ENCODE measurements around the gene CCDC74A. TPM values are rescaled to one million over a fixed set of nuclear protein-coding genes. Genes with fewer than 3 reads are reported as not detected.
"Not testable (repeated sequence)": the region's sequence is repeated elsewhere in the genome, so short reads cannot be mapped to it uniquely, and the experiment has no call there.

Gene CCDC74A
- total RNA-seq, 2 donors from 2014 or later: 2.1 to 2.5 TPM

- Mint-ChIP-seq H3K4me1 (ENCODE audit: low read depth in 2 of 2) (no peaks in the 10 kb centered on the region), H3K9me3 (no peaks in the 10 kb centered on the region), H3K27me3 (peaks cover 9 to 13% of the 10 kb centered on the region in 2 donors), H3K27ac (no peak overlapping the region), H3K4me3 (no peak overlapping the region), H3K36me3 (no peaks in the 10 kb centered on the region)
- DNase-seq (ENCODE audit: low spot score) (no peak), ATAC-seq (no peak)
These were observed 15.0 kb downstream of the CCDC74A start for GRCh38 chr2:131542438-131543384.

GRCh38 chr2:131543385-131543891, 15.8 kb downstream of the CCDC74A start:
- Mint-ChIP-seq H3K4me1 (ENCODE audit: low read depth in 2 of 2) (no peaks in the 10 kb centered on the region), H3K4me3 (no peak overlapping the region), H3K27me3 (peaks cover 8 to 19% of the 10 kb centered on the region in 2 donors), H3K27ac (no peak overlapping the region), H3K36me3 (no peaks in the 10 kb centered on the region), H3K9me3 (no peaks in the 10 kb centered on the region)
- DNase-seq (ENCODE audit: low spot score) (no peak), ATAC-seq (no peak)

DNA sequence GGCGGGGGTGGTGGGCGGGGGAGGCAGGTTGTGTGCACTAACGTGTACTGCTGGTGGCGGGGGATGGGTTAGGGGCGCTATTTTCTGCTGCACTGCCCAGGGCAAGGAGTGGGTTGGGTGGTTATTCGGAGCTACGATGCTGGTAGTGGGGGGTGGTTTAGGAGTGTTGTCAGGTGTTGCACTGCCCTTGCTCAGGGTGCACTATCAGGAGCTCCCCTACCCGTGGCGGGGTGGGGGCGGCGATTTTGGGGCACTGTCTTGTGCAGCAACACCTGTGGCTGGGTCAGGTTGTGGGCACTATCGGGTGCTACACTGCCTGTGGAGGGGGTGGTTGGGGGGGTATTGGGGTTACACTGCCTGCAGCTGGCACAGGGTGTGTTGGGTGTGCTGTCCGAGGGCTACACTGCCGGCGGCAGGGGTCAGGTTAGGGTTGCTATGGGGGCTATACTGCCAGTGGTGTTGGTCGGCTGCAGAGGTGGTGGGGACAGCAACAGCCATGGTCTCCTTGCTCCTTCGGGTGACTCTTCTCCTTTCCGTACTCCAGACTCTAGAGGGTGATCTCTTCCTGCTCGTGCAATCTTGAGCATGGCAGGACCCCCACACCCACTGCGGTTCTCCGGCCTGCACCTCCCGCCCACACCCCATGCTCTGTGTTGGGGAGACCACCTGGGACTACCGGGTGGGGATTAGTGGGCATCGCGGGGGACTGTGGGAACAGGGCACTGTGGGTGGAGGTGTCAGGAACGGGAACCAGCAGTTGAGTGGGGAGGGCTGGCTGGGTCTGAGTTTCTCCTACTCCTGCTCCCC, 16.5 kb downstream of the CCDC74A start:
- H3K4me3 Mint-ChIP-seq; H3K36me3 Mint-ChIP-seq; H3K4me1 Mint-ChIP-seq (ENCODE audit: low read depth in 2 of 2); H3K9me3 Mint-ChIP-seq; DNase-seq (ENCODE audit: low spot score); H3K27ac Mint-ChIP-seq: not testable (repeated sequence)
- H3K27me3 Mint-ChIP-seq: peaks cover 8 to 23% of the 10 kb centered on the region in 2 donors
- ATAC-seq: peak in 1 of 2 donors; percentile 38

- ATAC-seq; DNase-seq (ENCODE audit: low spot score); H3K4me1 Mint-ChIP-seq (ENCODE audit: low read depth in 2 of 2); H3K27ac Mint-ChIP-seq; H3K4me3 Mint-ChIP-seq; H3K9me3 Mint-ChIP-seq; H3K36me3 Mint-ChIP-seq: not testable (repeated sequence)
- H3K27me3 Mint-ChIP-seq: peaks cover 8 to 23% of the 10 kb centered on the region in 2 donors
These were observed 17.1 kb downstream of the CCDC74A start for GRCh38 chr2:131544813-131545165.

- Mint-ChIP-seq H3K4me3 (no peak overlapping the region), H3K9me3 (no peaks in the 10 kb centered on the region), H3K27ac (no peak overlapping the region), H3K36me3 (no peaks in the 10 kb centered on the region), H3K27me3 (peaks cover 23 to 31% of the 10 kb centered on the region in 2 donors), H3K4me1 (ENCODE audit: low read depth in 2 of 2) (no peaks in the 10 kb centered on the region)
- ATAC-seq (no peak), DNase-seq (ENCODE audit: low spot score) (no peak)
These were observed 25.2 kb downstream of the CCDC74A start for GRCh38 chr2:131552871-131553270.

DNA sequence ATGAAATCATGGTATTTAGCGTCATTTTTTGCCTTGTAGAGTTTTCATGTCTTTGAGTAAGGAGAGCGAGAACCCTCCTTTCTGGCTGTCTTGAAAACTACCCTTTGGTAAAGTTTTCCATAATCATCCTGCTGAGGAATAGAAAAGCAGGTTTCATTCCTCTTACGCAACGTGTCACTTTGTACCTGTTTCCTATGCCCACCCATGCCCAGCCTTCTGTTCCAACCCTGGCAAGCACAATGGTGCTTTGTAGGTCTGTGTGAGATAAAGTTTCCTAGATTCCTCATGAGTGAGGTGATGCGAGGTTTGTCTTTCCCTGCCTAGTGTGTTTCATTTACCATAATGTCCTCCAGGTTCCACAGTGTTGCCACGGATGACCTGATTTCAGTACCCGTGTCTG, 29.3 kb downstream of the CCDC74A start:
- Mint-ChIP-seq H3K36me3 (no peaks in the 10 kb centered on the region), H3K4me3 (no peak overlapping the region), H3K4me1 (ENCODE audit: low read depth in 2 of 2) (no peaks in the 10 kb centered on the region), H3K27ac (no peak overlapping the region), H3K27me3 (peaks cover 31 to 35% of the 10 kb centered on the region in 2 donors), H3K9me3 (no peaks in the 10 kb centered on the region)
- DNase-seq (ENCODE audit: low spot score) (no peak), ATAC-seq (no peak)

DNA sequence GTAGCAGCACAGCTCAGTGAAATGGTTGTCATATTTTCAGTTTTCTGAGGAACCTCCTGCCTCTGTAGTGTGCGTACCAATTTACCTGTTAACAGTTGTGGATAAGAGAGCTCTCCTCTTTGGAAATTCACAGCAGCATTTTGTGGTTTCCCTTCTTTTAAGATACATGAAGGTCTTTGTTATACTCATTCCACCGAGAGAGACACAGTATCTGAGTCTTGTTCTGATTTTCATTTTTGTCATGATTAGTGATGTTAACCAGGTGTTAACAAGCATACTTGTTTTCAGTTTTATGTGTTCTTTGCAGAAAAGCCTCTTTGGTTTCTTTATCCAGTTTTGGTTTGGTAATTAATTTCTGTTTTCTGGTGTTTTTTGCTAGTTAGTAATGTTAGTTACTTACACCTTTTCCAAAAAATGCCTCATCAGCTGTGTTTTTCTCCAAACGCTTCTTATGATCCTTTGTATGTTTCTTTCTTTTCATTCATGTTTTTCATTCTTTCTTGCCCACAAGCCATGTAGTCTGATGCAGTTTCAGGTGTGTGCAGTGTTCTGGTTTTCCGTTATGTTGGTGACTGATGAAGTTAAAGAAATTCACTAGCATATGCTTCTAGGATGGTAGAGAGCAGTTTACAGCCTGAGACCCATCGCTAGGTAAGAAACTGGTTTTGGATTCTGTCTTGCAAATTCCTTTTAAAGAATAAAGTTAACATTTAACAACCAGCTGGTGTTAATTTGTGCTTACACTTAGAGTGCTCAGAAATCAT, 30.1 kb downstream of the CCDC74A start:
- peaks cover 27 to 29% of the 10 kb centered on the region in 2 donors for H3K27me3 Mint-ChIP-seq
- DNase-seq (ENCODE audit: low spot score): no peak
- no peak overlapping the region for H3K27ac Mint-ChIP-seq
- H3K36me3 Mint-ChIP-seq: no peaks in the 10 kb centered on the region
- H3K9me3 Mint-ChIP-seq: no peaks in the 10 kb centered on the region
- no peak overlapping the region for H3K4me3 Mint-ChIP-seq
- ATAC-seq: no peak
- H3K4me1 Mint-ChIP-seq (ENCODE audit: low read depth in 2 of 2): no peaks in the 10 kb centered on the region

DNA sequence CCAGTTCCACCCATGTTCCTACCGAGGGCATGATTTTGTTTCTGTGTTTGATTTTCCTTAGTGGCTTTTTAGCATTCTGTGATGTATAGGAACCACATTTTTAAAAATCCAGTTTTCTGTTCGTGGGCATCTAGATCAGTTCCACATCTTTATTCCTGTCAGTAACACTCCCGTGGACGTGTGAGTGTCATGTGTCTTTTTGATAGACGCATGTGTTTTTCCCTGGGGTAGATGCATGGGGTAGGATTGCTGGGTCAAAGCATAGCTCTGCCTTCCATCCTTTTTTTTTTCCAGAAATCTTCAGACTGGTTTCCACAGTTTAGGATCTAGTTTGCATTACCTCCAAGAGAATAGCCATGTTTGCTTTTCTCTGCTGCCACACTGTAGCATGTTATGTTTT, 38.7 kb downstream of the CCDC74A start:
- ATAC-seq (no peak), DNase-seq (ENCODE audit: low spot score) (no peak)
- Mint-ChIP-seq H3K36me3 (no peaks in the 10 kb centered on the region), H3K4me1 (ENCODE audit: low read depth in 2 of 2) (no peaks in the 10 kb centered on the region), H3K4me3 (no peak overlapping the region), H3K27ac (no peak overlapping the region), H3K27me3 (peaks cover 29 to 35% of the 10 kb centered on the region in 2 donors), H3K9me3 (no peaks in the 10 kb centered on the region)

DNA sequence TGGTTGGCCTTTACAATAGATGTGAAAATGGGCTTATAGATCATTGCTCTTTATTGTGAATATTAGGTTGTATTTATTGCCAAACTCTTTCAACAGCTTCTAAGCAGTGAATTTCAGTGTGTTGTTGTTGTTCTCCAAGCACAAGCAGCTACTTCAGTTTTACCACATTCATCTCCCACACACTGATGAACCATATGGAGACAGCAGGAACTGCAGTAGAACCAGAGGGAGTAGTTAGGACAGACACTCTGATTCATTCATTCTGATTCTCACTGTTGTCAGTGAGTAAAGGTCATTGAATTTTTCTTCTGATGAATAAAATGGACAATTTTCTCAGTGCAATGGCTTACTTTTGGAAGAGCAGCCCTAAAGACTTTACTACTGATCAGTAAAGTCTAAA, 40.2 kb downstream of the CCDC74A start:
- Mint-ChIP-seq H3K4me3 (no peak overlapping the region), H3K4me1 (ENCODE audit: low read depth in 2 of 2) (no peaks in the 10 kb centered on the region), H3K27ac (no peak overlapping the region), H3K9me3 (no peaks in the 10 kb centered on the region), H3K36me3 (no peaks in the 10 kb centered on the region), H3K27me3 (peaks cover 32 to 35% of the 10 kb centered on the region in 2 donors)
- no peak for ATAC-seq
- DNase-seq (ENCODE audit: low spot score): no peak

DNA sequence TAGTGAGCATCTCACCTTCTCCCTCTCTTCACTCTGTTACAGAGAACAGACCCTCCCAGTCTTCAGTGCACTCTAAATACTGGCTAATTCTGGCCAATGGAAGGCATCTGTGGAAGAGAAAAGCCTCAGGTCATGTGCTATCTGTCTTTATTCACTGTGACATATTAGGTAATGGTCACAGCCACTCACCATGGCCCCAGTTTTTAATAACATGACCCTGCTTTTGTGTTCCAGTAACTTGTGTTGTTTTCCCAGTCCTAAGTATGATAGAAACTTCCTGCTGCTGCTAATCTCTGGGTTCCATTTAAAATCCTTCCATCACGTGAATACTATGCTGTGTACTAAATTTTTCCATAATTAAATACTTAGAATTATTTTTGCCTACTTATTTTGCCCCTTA, 40.7 kb downstream of the CCDC74A start:
- not testable (repeated sequence) for H3K36me3 Mint-ChIP-seq; DNase-seq (ENCODE audit: low spot score); ATAC-seq; H3K4me1 Mint-ChIP-seq (ENCODE audit: low read depth in 2 of 2); H3K4me3 Mint-ChIP-seq; H3K9me3 Mint-ChIP-seq; H3K27ac Mint-ChIP-seq
- peaks cover 33 to 36% of the 10 kb centered on the region in 2 donors for H3K27me3 Mint-ChIP-seq

DNA sequence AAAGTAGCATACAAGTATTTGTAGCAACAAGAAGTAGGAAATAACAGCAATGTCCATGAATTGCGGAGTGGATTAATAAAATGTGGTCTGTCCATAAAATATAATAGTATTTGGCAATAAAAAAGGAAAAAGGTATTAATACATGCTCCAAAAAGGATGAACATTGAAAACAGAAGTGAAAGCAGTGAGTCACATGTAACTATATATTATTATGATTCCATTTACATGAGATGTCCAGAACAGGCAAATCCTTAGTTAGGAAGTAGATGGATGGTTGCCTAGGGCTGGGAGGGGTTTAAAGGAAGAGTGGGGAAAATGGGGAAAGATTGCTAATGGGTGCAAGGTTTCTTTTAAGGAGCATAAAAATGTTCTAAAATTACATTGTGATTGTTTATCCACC, 44.5 kb downstream of the CCDC74A start:
- Mint-ChIP-seq H3K36me3 (no peaks in the 10 kb centered on the region), H3K4me1 (ENCODE audit: low read depth in 2 of 2) (no peaks in the 10 kb centered on the region)

GRCh38 chr2:131577812-131578211, 50.1 kb downstream of the CCDC74A start:
- no peak overlapping the region for H3K4me3 Mint-ChIP-seq
- H3K36me3 Mint-ChIP-seq: no peaks in the 10 kb centered on the region
- no peak for ATAC-seq
- DNase-seq (ENCODE audit: low spot score): no peak
- peaks cover 43 to 64% of the 10 kb centered on the region in 2 donors for H3K27me3 Mint-ChIP-seq
- no peaks in the 10 kb centered on the region for H3K4me1 Mint-ChIP-seq (ENCODE audit: low read depth in 2 of 2)
- H3K9me3 Mint-ChIP-seq: no peaks in the 10 kb centered on the region
- H3K27ac Mint-ChIP-seq: no peak overlapping the region

More for the DNA sequence above, 44.5 kb downstream of the CCDC74A start:
- H3K27me3 Mint-ChIP-seq: peaks cover 26 to 37% of the 10 kb centered on the region in 2 donors
- H3K4me3 Mint-ChIP-seq: no peak overlapping the region
- ATAC-seq (no peak), DNase-seq (ENCODE audit: low spot score) (no peak)
- no peak overlapping the region for H3K27ac Mint-ChIP-seq
- H3K9me3 Mint-ChIP-seq: no peaks in the 10 kb centered on the region

- DNase-seq (ENCODE audit: low spot score): no peak
- no peak for ATAC-seq
- Mint-ChIP-seq H3K27ac (no peak overlapping the region), H3K4me1 (ENCODE audit: low read depth in 2 of 2) (no peaks in the 10 kb centered on the region), H3K27me3 (peaks cover 42 to 69% of the 10 kb centered on the region in 2 donors), H3K4me3 (no peak overlapping the region), H3K9me3 (no peaks in the 10 kb centered on the region), H3K36me3 (no peaks in the 10 kb centered on the region)
These were observed 52.5 kb downstream of the CCDC74A start for GRCh38 chr2:131580187-131580586.
